ENCODE measurements around the gene CDC14B.

GRCh38 chr9:96497117-96497399 lies 122.6 kb downstream of the CDC14B start:
- TF ChIP-seq GATA2 (IDR thresholded peaks at IDR 0.05; ENCODE audit: low read depth, low read length) (no peak), GATA3 (IDR thresholded peaks at IDR 0.05; ENCODE audit: low read depth, low read length) (no peak)
